Mammary epithelial cell (primary cell): Measurements from ENCODE around the gene SHBG.

Experiments
- CTCF ChIP-seq, 2 donors: IDR thresholded peaks in 1 of 2; conservative IDR thresholded peaks in 1 of 2; 2 replicates each; pipeline ENCODE4 v1.5.1; 2011 to 2012; ENCODE audit warnings: inconsistent platforms in 2 of 2, low read length in 2 of 2, mild to moderate bottlenecking in 2 of 2, control low read depth in 1 of 2, low read depth in 1 of 2; ENCODE audit not compliant: insufficient read depth in 1 of 2; ENCODE audit errors: extremely low read depth in 1 of 2
- EZH2 ChIP-seq: IDR thresholded peaks from 2 replicates; pipeline ENCODE4 v1.6.1; 2012; ENCODE audit warnings: low read length, inconsistent platforms, borderline replicate concordance

- TF ChIP-seq CTCF (conservative IDR thresholded peaks at IDR 0.05 in 1 of 2, IDR thresholded peaks at IDR 0.05 in 1 of 2; ENCODE audit: extremely low read depth in 1 of 2, insufficient read depth in 1 of 2, low read depth in 1 of 2, low read length in 2 of 2) (no peak), EZH2 (no peak)
Measured at GRCh38 chr17:7611635-7612293, 18.2 kb upstream of the SHBG start.
